NCI-H524 treated with DMSO at 0.1 percent for 48 hours (cell line): ENCODE measurements around the gene PLXNA4.
"Not testable (repeated sequence)": the region's sequence is repeated elsewhere in the genome, so short reads cannot be mapped to it uniquely, and the experiment has no call there.

Experiments
- DNase-seq: peaks from one replicate; lab custom pipeline; 2025; lab: John Stamatoyannopoulos, UW

The PLXNA4 gene

GRCh38 chr7:132415259-132415658 lies 161.0 kb downstream of the PLXNA4 start:
- DNase-seq = no peak

GRCh38 chr7:132414857-132415256 lies 161.4 kb downstream of the PLXNA4 start:
- DNase-seq = no peak

- no peak for DNase-seq
These were observed 163.8 kb downstream of the PLXNA4 start for GRCh38 chr7:132412435-132412834.

GRCh38 chr7:132410861-132411541 lies 165.3 kb downstream of the PLXNA4 start:
- DNase-seq = no peak

GRCh38 chr7:132410385-132410784 lies 165.9 kb downstream of the PLXNA4 start:
- no peak for DNase-seq

GRCh38 chr7:132407764-132408163 lies 168.5 kb downstream of the PLXNA4 start:
- no peak for DNase-seq

- DNase-seq = no peak
These were observed 170.2 kb downstream of the PLXNA4 start for GRCh38 chr7:132406039-132406438.

DNA sequence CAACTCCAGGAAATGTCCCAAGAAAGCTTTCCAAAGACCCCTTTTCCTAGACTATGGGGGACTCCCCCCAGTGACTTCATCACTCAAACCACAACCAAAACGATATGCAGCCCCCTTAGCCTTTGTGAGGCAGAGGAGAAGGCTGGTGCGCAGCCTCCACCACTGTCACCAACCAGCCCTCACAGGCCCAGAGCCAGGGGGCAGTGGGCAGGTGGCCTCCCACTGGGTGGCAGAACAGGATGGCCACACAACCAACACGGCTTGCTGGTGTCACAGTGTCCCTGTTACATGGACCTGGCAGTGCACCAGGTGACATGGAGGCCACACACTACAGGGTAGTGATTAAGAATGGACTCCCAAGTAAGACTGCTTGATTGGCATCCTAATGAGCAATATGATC lies 172.0 kb downstream of the PLXNA4 start:
- DNase-seq = no peak

GRCh38 chr7:132403465-132404110 lies 172.7 kb downstream of the PLXNA4 start:
- no peak for DNase-seq

DNA sequence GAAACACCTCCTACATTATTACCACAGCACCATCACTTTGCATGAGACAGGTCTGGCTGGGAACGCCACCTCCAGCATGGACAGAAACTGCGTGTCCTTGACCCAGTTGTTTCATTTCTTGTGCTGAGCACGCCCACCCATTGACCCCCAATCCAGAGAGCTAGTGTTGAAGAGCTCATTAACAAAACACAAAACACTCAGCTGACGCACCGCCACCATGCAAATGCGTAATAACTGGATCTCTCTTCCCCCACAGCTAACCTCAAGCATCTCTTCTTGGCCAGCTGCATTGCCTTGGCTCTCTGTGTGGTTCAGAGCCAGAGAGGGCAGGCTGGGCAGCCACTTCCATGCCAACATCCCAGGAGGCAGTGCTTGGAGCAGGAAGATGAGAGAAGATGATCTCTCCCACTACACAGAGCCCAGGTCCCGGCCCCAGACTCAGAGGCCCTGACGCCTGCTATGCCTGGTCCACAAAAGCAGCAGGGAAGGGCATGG lies 173.5 kb downstream of the PLXNA4 start:
- no peak for DNase-seq

DNA sequence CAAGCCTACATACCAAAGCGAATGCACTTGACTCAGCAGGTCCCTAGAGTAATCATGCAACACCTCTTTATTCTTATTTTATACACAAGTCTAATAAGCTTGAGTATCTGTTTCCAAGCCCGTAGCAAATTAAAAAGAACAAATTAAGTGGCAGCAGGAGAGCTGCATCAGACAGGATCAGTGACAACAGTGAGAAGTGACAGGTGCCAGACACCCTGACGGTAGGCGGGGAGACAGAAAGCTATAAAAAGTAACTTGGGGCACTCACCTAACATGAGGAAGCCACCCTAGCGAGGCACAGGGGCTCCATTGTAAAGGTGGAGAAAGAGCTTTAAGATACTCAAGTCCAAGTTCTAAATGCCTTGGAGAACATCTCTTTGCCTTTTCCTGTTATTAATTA lies 174.2 kb downstream of the PLXNA4 start:
- DNase-seq = no peak

GRCh38 chr7:132400561-132401142 lies 175.6 kb downstream of the PLXNA4 start:
- no peak for DNase-seq

DNA sequence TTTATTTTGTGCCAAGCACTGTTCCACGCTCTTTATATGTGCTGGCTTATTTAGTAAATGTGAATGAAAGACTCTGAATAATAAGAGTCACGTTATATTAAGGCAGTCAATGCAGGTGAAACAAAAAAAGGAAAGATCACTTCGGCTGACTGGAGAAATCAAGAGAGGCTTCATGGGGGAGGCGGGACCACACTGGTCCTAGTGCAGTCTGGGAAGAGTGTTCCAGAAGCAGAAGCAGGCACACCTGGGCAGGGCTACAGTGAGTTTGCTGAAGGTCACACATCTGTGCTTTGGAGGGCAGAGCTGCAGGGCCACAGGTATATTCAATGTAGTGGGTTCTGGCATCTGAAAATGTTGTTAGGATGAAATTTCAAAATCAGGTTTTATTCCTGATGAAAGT lies 176.9 kb downstream of the PLXNA4 start:
- DNase-seq = no peak

DNA sequence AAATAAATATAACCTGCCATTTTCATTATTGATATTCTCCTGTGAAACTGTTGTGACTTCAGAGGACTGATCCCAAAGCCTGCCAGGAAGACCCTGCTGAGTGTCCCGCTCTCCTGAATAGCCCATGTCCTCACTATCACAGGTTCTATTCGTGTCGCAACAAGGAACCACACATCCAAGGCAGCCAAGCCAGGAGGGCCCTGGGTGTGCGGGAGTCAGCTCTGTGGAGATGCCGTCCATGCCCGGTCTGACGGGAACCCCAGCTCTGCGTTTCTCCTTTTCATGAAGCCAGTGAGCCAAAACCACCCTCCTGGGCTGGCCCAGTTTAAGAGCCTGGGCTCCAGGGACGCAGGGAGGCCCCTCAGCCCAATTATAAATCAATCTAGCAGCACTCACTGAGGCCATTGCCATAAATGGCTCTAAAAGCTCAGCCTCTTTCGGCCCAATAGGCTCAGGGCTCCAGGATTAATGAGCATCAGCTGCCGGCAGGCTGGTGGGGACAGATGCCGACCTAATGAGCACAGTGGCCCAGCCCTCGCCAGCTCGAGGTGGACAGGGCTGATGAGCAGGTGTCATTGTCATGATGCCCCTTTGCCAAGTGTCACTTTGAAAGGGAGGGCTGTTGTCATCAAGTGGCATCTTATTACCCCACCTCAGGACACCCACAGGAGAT lies 177.9 kb downstream of the PLXNA4 start:
- DNase-seq = peak; percentile 78

GRCh38 chr7:132397070-132397469 lies 179.2 kb downstream of the PLXNA4 start:
- no peak for DNase-seq

DNA sequence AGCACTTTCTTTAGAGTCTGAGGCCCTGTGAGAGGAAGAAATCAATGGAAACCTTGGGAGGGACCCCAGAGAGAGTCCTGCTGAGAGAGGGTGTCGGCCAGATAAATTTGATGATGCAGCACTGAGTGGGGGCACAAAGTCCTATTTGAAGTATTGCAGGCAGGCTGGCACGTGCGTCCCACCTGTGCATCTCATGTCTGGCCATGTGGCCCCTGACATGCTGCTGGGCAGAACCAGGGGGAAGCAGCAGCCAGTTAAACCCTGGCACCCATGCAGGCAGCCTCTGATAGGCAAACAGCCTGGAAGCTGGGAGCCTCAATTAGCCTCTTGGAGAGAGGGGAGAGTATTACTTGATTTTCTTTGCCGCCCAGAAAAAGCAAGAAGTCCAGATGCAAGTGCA lies 180.9 kb downstream of the PLXNA4 start:
- no peak for DNase-seq

GRCh38 chr7:132394283-132395198 lies 181.7 kb downstream of the PLXNA4 start:
- DNase-seq = no peak

GRCh38 chr7:132393789-132394261 lies 182.4 kb downstream of the PLXNA4 start:
- DNase-seq = peak; percentile 88

GRCh38 chr7:132392713-132393112 lies 183.6 kb downstream of the PLXNA4 start:
- no peak for DNase-seq

DNA sequence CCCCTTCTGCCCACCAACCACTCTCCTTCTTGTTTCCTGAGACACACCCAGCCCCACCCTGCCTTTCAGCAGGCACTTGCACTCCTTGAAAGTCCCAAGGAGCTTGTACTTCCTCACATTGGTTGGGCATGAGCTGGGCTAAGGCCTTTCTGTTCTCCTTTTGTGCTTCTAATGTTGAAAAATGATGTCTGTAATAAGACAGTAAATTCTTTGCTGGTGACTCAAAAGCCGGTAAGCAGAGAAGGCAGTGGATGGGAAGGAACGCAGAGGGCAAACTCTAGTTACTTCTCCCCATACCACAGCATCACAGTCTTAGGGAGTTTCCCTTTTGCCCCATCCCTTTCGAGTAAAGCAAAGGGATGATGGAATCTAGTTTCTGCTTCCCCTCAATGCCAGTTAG lies 185.6 kb downstream of the PLXNA4 start:
- DNase-seq = no peak

GRCh38 chr7:132390049-132390448 lies 186.2 kb downstream of the PLXNA4 start:
- not testable (repeated sequence) for DNase-seq

- DNase-seq = no peak
These were observed 187.6 kb downstream of the PLXNA4 start for GRCh38 chr7:132388688-132389087.
